ENCODE data around the gene BRD2. TPM values are rescaled to one million over a fixed set of nuclear protein-coding genes. Genes with fewer than 3 reads are reported as not detected.

Gene BRD2
- total RNA-seq, 1 experiment from 2014 or later, result 96.2 TPM

DNA sequence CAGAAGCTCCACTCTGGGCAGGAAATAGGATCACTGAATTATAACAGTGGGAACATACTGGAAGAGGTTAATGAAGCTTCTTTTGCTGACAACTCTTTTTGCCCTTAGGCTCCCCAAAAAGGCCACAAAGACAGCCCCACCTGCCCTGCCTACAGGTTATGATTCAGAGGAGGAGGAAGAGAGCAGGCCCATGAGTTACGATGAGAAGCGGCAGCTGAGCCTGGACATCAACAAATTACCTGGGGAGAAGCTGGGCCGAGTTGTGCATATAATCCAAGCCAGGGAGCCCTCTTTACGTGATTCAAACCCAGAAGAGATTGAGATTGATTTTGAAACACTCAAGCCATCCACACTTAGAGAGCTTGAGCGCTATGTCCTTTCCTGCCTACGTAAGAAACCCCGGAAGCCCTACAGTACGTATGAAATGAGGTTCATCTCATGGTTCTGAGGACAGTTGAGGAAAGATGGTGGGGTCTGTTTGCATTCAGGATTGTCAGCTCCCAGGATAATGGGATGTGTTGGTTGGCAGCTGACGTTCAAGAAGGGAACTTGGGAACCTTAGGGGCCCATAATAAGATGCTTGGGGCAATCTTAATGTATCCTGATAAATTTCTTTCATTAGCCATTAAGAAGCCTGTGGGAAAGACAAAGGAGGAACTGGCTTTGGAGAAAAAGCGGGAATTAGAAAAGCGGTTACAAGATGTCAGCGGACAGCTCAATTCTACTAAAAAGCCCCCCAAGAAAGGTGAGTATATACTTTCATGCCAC is 11.5 kb downstream of the BRD2 start:
- DNase-seq (ENCODE audit: low read depth, low spot score), result no peak
- in situ Hi-C loops (cut with HindIII; ENCODE audit: low pct_unique_long_range_greater_than_20kb, low sequenced_read_pairs), result loop anchor here (25.0 kb wide), 1 partner anchor 107 kb away; the partner anchor contains the start of gene HLA-DPB1

DNA sequence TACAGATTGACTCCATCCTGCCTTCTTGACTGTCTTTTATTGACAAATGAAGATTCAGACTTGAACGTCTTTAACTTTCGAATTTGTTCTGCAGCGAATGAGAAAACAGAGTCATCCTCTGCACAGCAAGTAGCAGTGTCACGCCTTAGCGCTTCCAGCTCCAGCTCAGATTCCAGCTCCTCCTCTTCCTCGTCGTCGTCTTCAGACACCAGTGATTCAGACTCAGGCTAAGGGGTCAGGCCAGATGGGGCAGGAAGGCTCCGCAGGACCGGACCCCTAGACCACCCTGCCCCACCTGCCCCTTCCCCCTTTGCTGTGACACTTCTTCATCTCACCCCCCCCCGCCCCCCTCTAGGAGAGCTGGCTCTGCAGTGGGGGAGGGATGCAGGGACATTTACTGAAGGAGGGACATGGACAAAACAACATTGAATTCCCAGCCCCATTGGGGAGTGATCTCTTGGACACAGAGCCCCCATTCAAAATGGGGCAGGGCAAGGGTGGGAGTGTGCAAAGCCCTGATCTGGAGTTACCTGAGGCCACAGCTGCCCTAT is 12.2 kb downstream of the BRD2 start:
- DNase-seq (ENCODE audit: low read depth, low spot score), result no peak
- in situ Hi-C loops (cut with HindIII; ENCODE audit: low pct_unique_long_range_greater_than_20kb, low sequenced_read_pairs), result loop anchor here (25.0 kb wide), 1 partner anchor 107 kb away; the partner anchor contains the start of gene HLA-DPB1

- no peak for DNase-seq (ENCODE audit: low read depth, low spot score)
- in situ Hi-C loops (cut with HindIII; ENCODE audit: low pct_unique_long_range_greater_than_20kb, low sequenced_read_pairs), result loop anchor here (25.0 kb wide), 1 partner anchor 105 kb away; the partner anchor contains the start of gene HLA-DPB1
These were observed 13.8 kb downstream of the BRD2 start for GRCh38 chr6:32982084-32982701.

GRCh38 chr6:32982702-32983492 is 14.5 kb downstream of the BRD2 start:
- in situ Hi-C loops (cut with HindIII; ENCODE audit: low pct_unique_long_range_greater_than_20kb, low sequenced_read_pairs), result loop anchor here (25.0 kb wide), 1 partner anchor 104 kb away; the partner anchor contains the start of gene HLA-DPB1
- peak; percentile 32 for DNase-seq (ENCODE audit: low read depth, low spot score)

- DNase-seq (ENCODE audit: low read depth, low spot score), result no peak
- in situ Hi-C loops (cut with HindIII; ENCODE audit: low pct_unique_long_range_greater_than_20kb, low sequenced_read_pairs), result loop anchor here (25.0 kb wide), 1 partner anchor 104 kb away; the partner anchor contains the start of gene HLA-DPB1
These were observed 15.1 kb downstream of the BRD2 start for GRCh38 chr6:32983493-32983848.

- no peak for DNase-seq (ENCODE audit: low read depth, low spot score)
- in situ Hi-C loops (cut with HindIII; ENCODE audit: low pct_unique_long_range_greater_than_20kb, low sequenced_read_pairs), result loop anchor here (25.0 kb wide), 1 partner anchor 103 kb away; the partner anchor contains the start of gene HLA-DPB1
These were observed 15.7 kb downstream of the BRD2 start for GRCh38 chr6:32983964-32984621.

- in situ Hi-C loops (cut with HindIII; ENCODE audit: low pct_unique_long_range_greater_than_20kb, low sequenced_read_pairs), result loop anchor here (25.0 kb wide), 1 partner anchor 102 kb away; the partner anchor contains the start of gene HLA-DPB1
- DNase-seq (ENCODE audit: low read depth, low spot score), result peak; percentile 90
These were observed 16.4 kb downstream of the BRD2 start for GRCh38 chr6:32984622-32985389.

DNA sequence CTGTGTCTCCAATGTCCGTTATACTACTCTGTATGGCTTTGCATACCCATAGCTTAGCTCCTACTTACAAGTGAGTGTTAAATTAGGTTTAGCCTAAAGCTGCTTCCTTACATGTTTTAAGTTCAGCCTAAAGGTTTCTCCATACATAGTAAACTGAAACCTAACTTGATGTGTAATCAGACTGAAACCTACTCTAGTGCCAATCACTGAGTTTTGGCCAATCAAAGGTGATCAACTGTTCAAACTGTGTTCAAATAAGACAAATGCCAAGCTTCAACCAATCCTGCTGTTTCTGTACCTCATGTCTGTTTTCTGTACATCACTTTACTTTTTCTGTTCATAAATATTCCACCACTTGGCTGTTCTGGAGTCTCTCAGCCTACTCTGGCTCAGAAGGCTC is 21.0 kb downstream of the BRD2 start:
- no peak for DNase-seq (ENCODE audit: low read depth, low spot score)
- in situ Hi-C loops (cut with HindIII; ENCODE audit: low pct_unique_long_range_greater_than_20kb, low sequenced_read_pairs), result loop anchor here (25.0 kb wide), 1 partner anchor 98 kb away; the partner anchor contains the start of gene HLA-DPB1

DNA sequence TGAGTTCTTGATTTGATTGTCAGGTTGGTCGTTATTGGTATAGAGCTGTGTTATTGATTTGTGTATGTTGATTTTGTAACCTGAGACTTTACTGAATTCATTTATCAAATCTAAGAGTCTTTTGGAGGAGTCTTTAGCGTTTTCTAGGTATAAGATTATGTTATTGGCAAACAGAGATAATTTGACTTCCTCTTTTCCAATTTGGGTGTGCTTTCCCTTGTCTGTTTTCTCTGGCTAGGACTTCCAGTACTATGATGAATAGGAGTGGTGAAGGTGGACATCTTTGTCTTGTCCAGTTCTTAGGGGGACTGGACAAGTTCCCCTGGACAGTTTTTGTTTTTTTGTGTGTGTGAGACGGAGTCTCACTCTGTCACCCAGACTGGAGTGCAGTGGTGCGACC is 23.6 kb downstream of the BRD2 start:
- in situ Hi-C loops (cut with HindIII; ENCODE audit: low pct_unique_long_range_greater_than_20kb, low sequenced_read_pairs), result loop anchor here (25.0 kb wide), 1 partner anchor 95 kb away; the partner anchor contains the start of gene HLA-DPB1
- no peak for DNase-seq (ENCODE audit: low read depth, low spot score)

- in situ Hi-C loops (cut with HindIII; ENCODE audit: low pct_unique_long_range_greater_than_20kb, low sequenced_read_pairs), result loop anchor here (25.0 kb wide), 1 partner anchor 94 kb away; the partner anchor contains the start of gene HLA-DPB1
- DNase-seq (ENCODE audit: low read depth, low spot score), result peak; percentile 61
These were observed 25.1 kb downstream of the BRD2 start for GRCh38 chr6:32993363-32993973.

GRCh38 chr6:32995448-32995847 is 27.1 kb downstream of the BRD2 start:
- in situ Hi-C loops (cut with HindIII; ENCODE audit: low pct_unique_long_range_greater_than_20kb, low sequenced_read_pairs), result loop anchor here (25.0 kb wide), 1 partner anchor 92 kb away; the partner anchor contains the start of gene HLA-DPB1
- DNase-seq (ENCODE audit: low read depth, low spot score), result no peak

GRCh38 chr6:33000055-33000454 is 31.7 kb downstream of the BRD2 start:
- peak; percentile 55 for DNase-seq (ENCODE audit: low read depth, low spot score)
- in situ Hi-C loops (cut with HindIII; ENCODE audit: low pct_unique_long_range_greater_than_20kb, low sequenced_read_pairs), result no loop called here

GRCh38 chr6:33001685-33002084 is 33.3 kb downstream of the BRD2 start:
- in situ Hi-C loops (cut with HindIII; ENCODE audit: low pct_unique_long_range_greater_than_20kb, low sequenced_read_pairs), result no loop called here
- DNase-seq (ENCODE audit: low read depth, low spot score), result no peak

DNA sequence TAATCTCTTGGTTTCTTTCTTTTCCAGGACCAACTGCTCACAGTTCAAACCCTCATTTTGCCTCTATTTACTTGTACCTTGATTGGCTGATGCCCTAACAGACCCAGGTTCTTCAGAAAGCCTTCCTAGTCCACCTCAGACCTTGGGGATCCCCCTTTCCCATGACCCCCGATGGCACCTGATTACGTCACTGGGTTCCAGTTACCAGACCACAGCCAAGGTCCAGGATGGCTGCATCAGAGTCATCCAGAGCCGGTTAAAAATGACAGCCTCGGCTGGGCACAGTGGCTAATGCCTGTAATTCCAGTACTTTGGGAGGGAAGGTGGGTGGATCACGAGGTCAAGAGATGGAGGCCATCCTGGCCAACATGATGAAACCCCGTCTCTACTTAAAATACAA is 36.5 kb downstream of the BRD2 start:
- no peak for DNase-seq (ENCODE audit: low read depth, low spot score)

DNA sequence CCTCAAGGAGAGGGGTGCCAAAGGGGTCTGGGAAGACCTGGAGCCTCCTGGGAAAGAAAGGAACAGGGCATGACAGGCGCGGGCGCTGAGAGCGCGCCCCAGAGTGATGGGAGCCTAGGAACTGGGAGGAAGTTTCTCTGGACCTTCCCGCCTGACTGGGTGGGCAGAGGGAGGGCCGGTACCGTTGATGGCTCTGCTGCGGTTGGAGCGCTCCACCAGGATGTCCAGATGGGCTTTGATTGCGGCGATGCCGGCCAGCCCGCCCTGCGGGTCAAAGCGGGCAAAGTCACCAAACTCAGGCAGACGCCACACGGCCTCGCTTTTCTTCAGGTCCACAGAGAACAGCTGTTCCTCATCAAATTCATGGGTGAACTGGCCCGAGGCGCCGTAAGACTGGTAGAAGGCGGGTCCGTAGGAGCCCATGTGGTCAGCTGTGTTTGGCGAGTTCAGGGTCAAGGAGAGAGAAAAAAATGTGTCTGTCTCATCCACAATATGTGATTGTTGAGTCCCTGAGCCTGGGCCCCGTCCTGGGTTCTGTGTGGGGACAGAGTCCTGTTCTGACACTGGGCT is 39.5 kb downstream of the BRD2 start:
- in situ Hi-C loops (cut with HindIII; ENCODE audit: low pct_unique_long_range_greater_than_20kb, low sequenced_read_pairs), result no loop called here
- no peak for DNase-seq (ENCODE audit: low read depth, low spot score)

More for the DNA sequence above, 36.5 kb downstream of the BRD2 start:
- in situ Hi-C loops (cut with HindIII; ENCODE audit: low pct_unique_long_range_greater_than_20kb, low sequenced_read_pairs), result no loop called here

All from SK-MEL-5 (cell line).